Measurements from ENCODE around the gene MEX3D. TPM values are rescaled to one million over a fixed set of nuclear protein-coding genes. Genes with fewer than 3 reads are reported as not detected.

The MEX3D gene
- total RNA-seq, 1 experiment from 2014 or later = 69.2 TPM

DNA sequence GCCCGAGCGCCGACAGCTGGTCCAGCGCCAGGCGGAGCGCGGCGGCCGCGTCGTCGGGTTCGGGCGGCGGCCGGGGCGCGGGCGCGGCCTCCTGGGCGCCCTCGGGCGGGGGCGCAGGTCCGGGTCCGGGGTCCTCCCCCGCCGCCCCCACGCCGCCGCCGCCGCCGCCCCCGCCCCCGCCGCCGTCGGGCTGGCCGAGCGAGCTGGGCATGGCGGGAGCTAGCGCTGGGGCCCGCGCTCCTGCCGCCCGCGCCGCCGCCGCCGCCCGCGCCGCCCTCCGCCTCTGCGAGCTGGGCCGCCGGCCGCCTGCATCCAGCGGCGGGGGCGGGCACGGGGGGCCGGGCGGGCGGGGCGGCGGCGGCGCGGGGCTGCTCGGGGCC is 287 bp downstream of the MEX3D start:
- POLR2A ChIA-PET = no interaction called here
- RAD21 ChIA-PET (ENCODE audit: low non-redundant PET in 1 of 2, low total read pairs in 2 of 2, uncharacterized antibody in 2 of 2, unreplicated experiment in 2 of 2) = no interaction called here
- H3K9ac ChIP-seq (ENCODE audit: low read length) = no peak overlapping the region

More for the DNA sequence above, 287 bp downstream of the MEX3D start:
- no peaks in the 10 kb centered on the region for H3K9me2 ChIP-seq (ENCODE audit: insufficient read depth)
- CTCF ChIA-PET = no interaction called here
- H3K4me1 ChIP-seq (ENCODE audit: control insufficient read depth in 1 of 2, insufficient read depth in 2 of 2, low read length in 2 of 2) = peaks cover 13 to 14% of the 10 kb centered on the region in 2 experiments; a peak in 3 of 4 replicates
- TF ChIP-seq CEBPB (IDR thresholded peaks at IDR 0.05; ENCODE audit: low read depth) (no peak), ATF3 (IDR thresholded peaks at IDR 0.05) (no peak), SIN3A (IDR thresholded peaks at IDR 0.05; ENCODE audit: low read depth) (no peak), RAD21 (IDR thresholded peaks at IDR 0.05; ENCODE audit: low read depth) (no peak), EZH2 (IDR thresholded peaks at IDR 0.05) (no peak), TCF7L2 (IDR thresholded peaks at IDR 0.05; ENCODE audit: borderline replicate concordance, extremely low read depth, insufficient read depth, insufficient read length) (no peak), POLR2AphosphoS5 (IDR thresholded peaks at IDR 0.05; ENCODE audit: low read depth, low read length) (no peak), ELF1 (IDR thresholded peaks at IDR 0.05; ENCODE audit: borderline replicate concordance, low read depth) (no peak), EGR1 (IDR thresholded peaks at IDR 0.05; ENCODE audit: low read depth) (no peak), CTCF (IDR thresholded peaks at IDR 0.05 in 2 of 3, conservative IDR thresholded peaks at IDR 0.05 in 1 of 3; ENCODE audit: borderline replicate concordance in 1 of 3, insufficient read depth in 1 of 3, low read depth in 2 of 3, low read length in 2 of 3) (no peak), EZH2phosphoT487 (IDR thresholded peaks at IDR 0.05; ENCODE audit: borderline replicate concordance) (no peak), YY1 (IDR thresholded peaks at IDR 0.05; ENCODE audit: extremely low read depth, insufficient replicate concordance, low read depth, low read length) (no peak), SRF (IDR thresholded peaks at IDR 0.05; ENCODE audit: low read depth) (no peak), JUND (IDR thresholded peaks at IDR 0.05) (no peak), ZNF274 (IDR thresholded peaks at IDR 0.05; ENCODE audit: low read depth, low read length) (no peak), REST (IDR thresholded peaks at IDR 0.05; ENCODE audit: low read depth) (no peak), FOSL1 (IDR thresholded peaks at IDR 0.05; ENCODE audit: low read depth) (no peak), CBX3 (IDR thresholded peaks at IDR 0.05; ENCODE audit: low read depth) (no peak), ZFX (IDR thresholded peaks at IDR 0.05) (no peak)
- TF ChIP-seq, protein P1, sequence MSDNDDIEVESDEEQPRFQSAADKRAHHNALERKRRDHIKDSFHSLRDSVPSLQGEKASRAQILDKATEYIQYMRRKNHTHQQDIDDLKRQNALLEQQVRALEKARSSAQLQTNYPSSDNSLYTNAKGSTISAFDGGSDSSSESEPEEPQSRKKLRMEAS (IDR thresholded peaks at IDR 0.05) = no peak
- no peaks in the 10 kb centered on the region for H3K9me3 ChIP-seq (ENCODE audit: control insufficient read depth in 1 of 2, insufficient read depth in 1 of 2, low read depth in 1 of 2, low read length in 2 of 2)
- ATAC-seq (peak; percentile 33), DNase-seq (ENCODE audit: low read depth, low spot score) (no peak)
- H4K20me1 ChIP-seq (ENCODE audit: insufficient read depth) = no peaks in the 10 kb centered on the region
- intact Hi-C loops (cut with micrococcal nuclease) = no loop called here
- H3K27me3 ChIP-seq (ENCODE audit: insufficient read depth, low read length) = no peaks in the 10 kb centered on the region
- H3K4me3 ChIP-seq (replicated peaks in 1 of 2; ENCODE audit: low read depth in 1 of 2, low read length in 2 of 2) = peak overlapping the region in 1 of 2 experiments; percentile 65; a peak in 2 of 4 replicates
- 0 out of 4 replicates have a peak, but pooled peaks cover 0 to 3% of the 10 kb centered on the region in 2 experiments for H3K36me3 ChIP-seq (ENCODE audit: control insufficient read depth in 1 of 2, insufficient read depth in 2 of 2, low read length in 2 of 2)
- no peak overlapping the region for H3K4me2 ChIP-seq (ENCODE audit: low read length)
- H2AFZ ChIP-seq (ENCODE audit: low read depth, low read length, poor library complexity, severe bottlenecking) = no peak overlapping the region
- H3K79me2 ChIP-seq (ENCODE audit: insufficient read depth, low read length) = peaks cover 45% of the 10 kb centered on the region
- peak overlapping the region; percentile 88; the same call in 1 of the 2 replicates for H3K27ac ChIP-seq (ENCODE audit: low read depth, low read length)
- no TSS peak for BruUV-seq (replicated peaks)

Data from HCT116 (cell line).